Smooth muscle cell (in vitro differentiated cells): Measurements from ENCODE around the gene ADAMTSL2. TPM values are rescaled to one million over a fixed set of nuclear protein-coding genes. Genes with fewer than 3 reads are reported as not detected.

ENCODE experiments used
- DNase-seq: peaks from one replicate; lab custom pipeline; 2025; ENCODE audit not compliant: unreplicated experiment; lab: John Stamatoyannopoulos, UW
- H2AFZ ChIP-seq: fragments of 200-600 bp; sonication (generic); 2 replicates; pipeline ENCODE4 v1.6.0; 2016; ENCODE audit warnings: antibody characterized with exemption, low read depth, mild to moderate bottlenecking
- H3F3A ChIP-seq: fragments of 200-600 bp; sonication (generic); 2 replicates; pipeline ENCODE4 v1.6.0; 2017; ENCODE audit warnings: antibody characterized with exemption, low read depth
- H3K27ac ChIP-seq: fragments of 200-600 bp; sonication (generic); 2 replicates; pipeline ENCODE4 v1.5.1; 2016; ENCODE audit warnings: low read depth, mild to moderate bottlenecking
- H3K27me3 ChIP-seq: fragments of 200-600 bp; sonication (generic); 2 replicates; pipeline ENCODE4 v1.6.1; 2016; ENCODE audit warnings: low read depth, mild to moderate bottlenecking
- H3K36me3 ChIP-seq: fragments of 200-600 bp; sonication (generic); 2 replicates; pipeline ENCODE4 v1.5.1; 2016; ENCODE audit warnings: low read depth
- H3K4me1 ChIP-seq: fragments of 200-600 bp; sonication (generic); 2 replicates; pipeline ENCODE4 v1.5.1; 2016; ENCODE audit warnings: low read depth
- H3K4me2 ChIP-seq: fragments of 200-600 bp; sonication (generic); 2 replicates; pipeline ENCODE4 v1.6.0; 2016; ENCODE audit warnings: mild to moderate bottlenecking
- H3K4me3 ChIP-seq: fragments of 200-600 bp; sonication (generic); 2 replicates; pipeline ENCODE4 v1.5.1; 2016; ENCODE audit warnings: mild to moderate bottlenecking
- H3K79me2 ChIP-seq: fragments of 200-600 bp; sonication (generic); 2 replicates; pipeline ENCODE4 v1.6.0; 2016; ENCODE audit warnings: low read depth, mild to moderate bottlenecking
- H3K9ac ChIP-seq: fragments of 200-600 bp; sonication (generic); 2 replicates; pipeline ENCODE4 v1.6.0; 2016; ENCODE audit warnings: low read depth
- H3K9me3 ChIP-seq: fragments of 200-600 bp; sonication (generic); replicated peaks from 2 replicates; pipeline ENCODE4 v1.5.1; 2016; ENCODE audit warnings: low read depth
- H4K20me1 ChIP-seq: fragments of 200-600 bp; sonication (generic); 2 replicates; pipeline ENCODE4 v1.6.0; 2016; ENCODE audit warnings: low read depth
- WGBS: methylation state at CpG from one replicate; pipeline ENCODE4 v1.1.7; 2016; ENCODE audit warnings: low lambda C conversion rate; 5-methylcytosine and 5-hydroxymethylcytosine counted together
- polyA plus RNA-seq: library from polyadenylated mRNA; unstranded; fragments of >200 nt; fragmentation: Nextera tagmentation; extraction: Ambion mirVana; gene quantifications from 2 replicates; pipeline ENCODE4 v1.2.1, GENCODE V29; 2016
- total RNA-seq: library from RNA; depleted of rRNA; stranded (reverse); fragments of >200 nt; gene quantifications from 2 replicates; pipeline ENCODE4 v1.2.3, GENCODE V29; 2014
- TF ChIP-seq, protein P1 (sequence below): fragments of 200-600 bp; sonication (generic); IDR thresholded peaks from 2 replicates; pipeline ENCODE4 v1.5.1; 2017; ENCODE audit warnings: borderline replicate concordance, mild to moderate bottlenecking, antibody characterized with exemption; ENCODE audit not compliant: insufficient read depth, poor library complexity, severe bottlenecking

The ADAMTSL2 gene
- total and polyA plus RNA-seq, 2 experiments from 2014 or later, result 8.1 to 10.5 TPM

DNA sequence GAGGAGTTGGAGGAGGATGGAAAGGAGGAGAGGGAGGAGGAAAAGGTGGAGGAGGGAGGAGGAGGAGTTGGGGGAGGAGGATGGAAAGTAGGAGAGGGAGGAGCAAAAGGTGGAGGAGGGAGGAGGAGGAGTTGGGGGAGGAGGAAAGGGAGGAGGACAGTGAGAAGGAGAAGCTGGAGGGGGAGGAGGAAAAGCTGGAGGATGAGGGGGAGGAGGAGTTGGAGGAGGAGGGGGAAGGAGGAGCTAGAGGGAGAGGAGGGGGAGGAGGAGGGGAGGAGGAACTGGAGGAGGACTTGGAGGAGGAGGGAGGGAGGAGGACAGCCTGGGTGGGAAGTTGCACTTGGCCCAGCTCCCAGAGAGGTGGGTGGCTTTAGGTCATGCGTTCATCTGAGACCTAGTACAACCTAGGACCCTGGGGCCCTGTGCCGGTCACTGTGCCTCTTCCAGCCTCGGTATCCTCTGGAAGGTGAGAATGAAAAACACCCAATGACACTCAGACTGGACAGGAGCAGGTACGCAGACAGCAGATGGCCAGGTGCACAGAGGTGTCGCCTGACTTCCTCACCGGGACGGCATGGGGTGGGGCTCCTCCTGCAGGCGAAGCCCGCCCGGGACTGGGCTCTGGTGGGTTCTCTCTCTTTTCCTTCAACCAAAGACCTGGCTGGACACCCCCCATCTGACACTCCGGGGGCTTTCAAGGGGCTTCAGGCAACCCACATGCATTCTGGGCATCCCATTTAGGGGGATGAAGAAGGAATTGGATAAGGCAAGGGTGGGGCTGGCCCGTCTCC is 43.4 kb upstream of the ADAMTSL2 start:
- 96% methylated on average over 12 of the region's 12 CpGs for WGBS
- Histone ChIP-seq H3K9ac (no peak overlapping the region), H3K9me3 (no peaks in the 10 kb centered on the region), H2AFZ (no peak overlapping the region), H3K4me1 (no peaks in the 10 kb centered on the region), H3K79me2 (no peaks in the 10 kb centered on the region), H3K4me2 (no peak overlapping the region), H3K4me3 (no peak overlapping the region), H4K20me1 (no peaks in the 10 kb centered on the region), H3K36me3 (no peaks in the 10 kb centered on the region), H3K27me3 (no peaks in the 10 kb centered on the region), H3K27ac (no peak overlapping the region), H3F3A (no peaks in the 10 kb centered on the region)
- TF ChIP-seq, protein P1, sequence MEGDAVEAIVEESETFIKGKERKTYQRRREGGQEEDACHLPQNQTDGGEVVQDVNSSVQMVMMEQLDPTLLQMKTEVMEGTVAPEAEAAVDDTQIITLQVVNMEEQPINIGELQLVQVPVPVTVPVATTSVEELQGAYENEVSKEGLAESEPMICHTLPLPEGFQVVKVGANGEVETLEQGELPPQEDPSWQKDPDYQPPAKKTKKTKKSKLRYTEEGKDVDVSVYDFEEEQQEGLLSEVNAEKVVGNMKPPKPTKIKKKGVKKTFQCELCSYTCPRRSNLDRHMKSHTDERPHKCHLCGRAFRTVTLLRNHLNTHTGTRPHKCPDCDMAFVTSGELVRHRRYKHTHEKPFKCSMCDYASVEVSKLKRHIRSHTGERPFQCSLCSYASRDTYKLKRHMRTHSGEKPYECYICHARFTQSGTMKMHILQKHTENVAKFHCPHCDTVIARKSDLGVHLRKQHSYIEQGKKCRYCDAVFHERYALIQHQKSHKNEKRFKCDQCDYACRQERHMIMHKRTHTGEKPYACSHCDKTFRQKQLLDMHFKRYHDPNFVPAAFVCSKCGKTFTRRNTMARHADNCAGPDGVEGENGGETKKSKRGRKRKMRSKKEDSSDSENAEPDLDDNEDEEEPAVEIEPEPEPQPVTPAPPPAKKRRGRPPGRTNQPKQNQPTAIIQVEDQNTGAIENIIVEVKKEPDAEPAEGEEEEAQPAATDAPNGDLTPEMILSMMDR, result no peak
- no peak for DNase-seq

DNA sequence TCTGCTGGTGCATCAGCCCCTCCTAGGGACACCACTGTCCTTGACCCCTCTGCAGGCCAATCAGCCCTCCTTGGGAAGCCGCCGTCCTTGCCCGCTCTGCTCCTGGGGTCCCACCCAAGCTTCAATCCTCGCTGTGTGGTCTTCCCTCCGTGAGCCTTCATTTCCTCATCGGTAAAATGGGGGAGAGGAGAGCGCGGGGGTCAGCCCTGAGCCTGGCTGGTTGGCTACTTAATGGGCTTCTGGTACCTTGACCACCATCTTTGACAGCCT is 42.9 kb upstream of the ADAMTSL2 start:
- Histone ChIP-seq H3K9ac (no peak overlapping the region), H3K4me1 (no peaks in the 10 kb centered on the region), H3K36me3 (no peaks in the 10 kb centered on the region), H3K4me3 (no peak overlapping the region), H3K9me3 (no peaks in the 10 kb centered on the region), H2AFZ (no peak overlapping the region), H3K27ac (no peak overlapping the region), H4K20me1 (no peaks in the 10 kb centered on the region), H3F3A (no peaks in the 10 kb centered on the region), H3K27me3 (no peaks in the 10 kb centered on the region), H3K79me2 (no peaks in the 10 kb centered on the region), H3K4me2 (no peak overlapping the region)
- 97% methylated on average over 8 of the region's 8 CpGs for WGBS
- TF ChIP-seq, protein P1, result no peak
- DNase-seq, result no peak

DNA sequence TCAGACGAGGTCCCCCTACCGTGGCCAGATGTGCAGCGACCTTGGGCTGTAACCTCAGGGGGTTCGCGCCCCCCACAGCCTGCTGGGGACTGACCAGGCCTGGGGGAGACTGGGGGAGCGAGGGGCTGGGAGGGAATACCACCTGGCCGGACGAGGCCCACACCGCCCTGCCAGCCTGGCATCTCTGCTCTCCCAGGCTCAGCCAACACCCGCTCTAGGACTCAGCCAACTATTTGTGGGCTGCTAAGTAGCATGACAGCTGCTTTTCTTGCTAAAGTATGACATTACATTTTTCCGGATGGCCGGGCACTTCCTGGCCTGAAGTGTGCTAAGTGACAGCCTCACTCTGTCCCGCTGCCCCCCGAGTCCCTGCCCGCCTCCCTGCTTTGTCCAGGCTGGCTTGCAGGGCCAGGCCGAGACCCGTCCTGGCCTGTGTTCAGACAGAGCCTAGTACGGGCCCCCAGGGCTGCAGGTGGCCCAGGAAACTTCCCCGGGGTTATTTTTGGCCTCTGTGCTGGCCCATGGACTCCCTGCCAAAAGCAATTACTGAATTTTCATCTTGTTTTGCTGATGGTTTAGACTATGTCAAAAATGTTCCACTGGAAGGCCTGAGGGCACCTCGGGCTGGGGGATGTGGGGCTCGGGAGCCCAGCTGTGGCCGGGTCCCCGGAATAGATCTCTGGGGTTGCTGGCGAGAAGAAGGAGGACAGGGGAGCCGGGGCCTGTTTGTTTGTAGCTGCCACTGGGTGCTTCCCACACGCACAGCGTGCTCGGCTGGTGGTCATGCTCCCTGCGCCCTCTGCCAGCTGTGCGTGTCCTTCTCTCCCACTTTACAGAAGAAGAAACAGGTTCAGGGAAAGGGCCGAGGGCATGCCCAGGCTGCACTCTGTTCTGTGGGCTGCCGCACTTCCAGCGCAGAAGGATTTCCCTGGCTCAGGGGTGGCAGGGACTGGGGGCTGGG is 42.2 kb upstream of the ADAMTSL2 start:
- no peak overlapping the region for H3K27ac ChIP-seq
- no peaks in the 10 kb centered on the region for H3F3A ChIP-seq
- no peaks in the 10 kb centered on the region for H4K20me1 ChIP-seq
- H2AFZ ChIP-seq, result no peak overlapping the region
- H3K4me3 ChIP-seq, result no peak overlapping the region
- no peak for DNase-seq
- H3K27me3 ChIP-seq, result no peaks in the 10 kb centered on the region
- no peaks in the 10 kb centered on the region for H3K79me2 ChIP-seq
- no peaks in the 10 kb centered on the region for H3K9me3 ChIP-seq
- H3K36me3 ChIP-seq, result no peaks in the 10 kb centered on the region
- 92% methylated on average over 33 of the region's 33 CpGs for WGBS
- TF ChIP-seq, protein P1, result no peak
- no peaks in the 10 kb centered on the region for H3K4me1 ChIP-seq
- no peak overlapping the region for H3K4me2 ChIP-seq
- no peak overlapping the region for H3K9ac ChIP-seq
